GM23338 (cell line): ENCODE measurements around the gene ZNF214. TPM values are rescaled to one million over a fixed set of nuclear protein-coding genes. Genes with fewer than 3 reads are reported as not detected.

Source experiments
- ATAC-seq: fragments of 200-7000 bp; cut with Tn5 transposase; 3 replicates; pipeline ENCODE4 v1.9.1; 2020
- DNase-seq: peaks from one replicate; pipeline ENCODE4 v3.0.0-alpha.2; 2015; ENCODE audit warnings: low spot score
- H2AFZ ChIP-seq: fragments of 200-600 bp; sonication (generic); 2 replicates; pipeline ENCODE4 v1.8.0; 2016; ENCODE audit warnings: antibody characterized with exemption, mild to moderate bottlenecking, moderate library complexity
- H3F3A ChIP-seq: fragments of 200-600 bp; sonication (generic); replicated peaks from 2 replicates; pipeline ENCODE4 v1.8.0; 2017; ENCODE audit warnings: antibody characterized with exemption, mixed run types, low read depth
- H3K27ac ChIP-seq: fragments of 200-600 bp; sonication (generic); 2 replicates; pipeline ENCODE4 v1.6.1; 2016; ENCODE audit warnings: low read depth
- H3K27me3 ChIP-seq: fragments of 200-600 bp; sonication (generic); 2 replicates; pipeline ENCODE4 v1.8.0; 2016; ENCODE audit warnings: mild to moderate bottlenecking, mixed run types, moderate library complexity; ENCODE audit not compliant: insufficient read depth
- H3K36me3 ChIP-seq: fragments of 200-600 bp; sonication (generic); 2 replicates; pipeline ENCODE4 v1.8.0; 2016; ENCODE audit warnings: mild to moderate bottlenecking; ENCODE audit not compliant: insufficient read depth
- H3K4me1 ChIP-seq: fragments of 200-600 bp; sonication (generic); 2 replicates; pipeline ENCODE4 v1.8.0; 2016; ENCODE audit warnings: mild to moderate bottlenecking, moderate library complexity; ENCODE audit not compliant: insufficient read depth
- H3K4me2 ChIP-seq: fragments of 200-600 bp; sonication (generic); 2 replicates; pipeline ENCODE4 v1.7.1; 2017; ENCODE audit warnings: mixed run types
- H3K4me3 ChIP-seq: fragments of 200-600 bp; sonication (generic); 2 replicates; pipeline ENCODE4 v1.6.1; 2016; ENCODE audit warnings: mixed run types
- H3K79me2 ChIP-seq: fragments of 200-600 bp; sonication (generic); replicated peaks from 2 replicates; pipeline ENCODE4 v1.8.0; 2017; ENCODE audit warnings: mild to moderate bottlenecking; ENCODE audit not compliant: insufficient read depth
- H3K9me2 ChIP-seq: fragments of 200-600 bp; sonication (generic); 2 replicates; pipeline ENCODE4 v1.8.0; 2017; ENCODE audit not compliant: insufficient read depth
- H4K20me1 ChIP-seq: fragments of 200-600 bp; sonication (generic); replicated peaks from 2 replicates; pipeline ENCODE4 v1.8.0; 2017; ENCODE audit warnings: mild to moderate bottlenecking; ENCODE audit not compliant: insufficient read depth
- H3K27ac Mint-ChIP-seq: 2 replicates; pipeline ENCODE4 v1.8.0; 2020; ENCODE audit warnings: inconsistent platforms, mild to moderate bottlenecking, moderate library complexity, mixed read lengths
- H3K27me3 Mint-ChIP-seq: 3 replicates; pipeline ENCODE4 v1.8.0; 2022; ENCODE audit warnings: low read depth, mild to moderate bottlenecking, moderate library complexity, mixed read lengths, inconsistent platforms; ENCODE audit not compliant: insufficient read depth, poor library complexity
- H3K36me3 Mint-ChIP-seq: 3 replicates; pipeline ENCODE4 v1.8.0; 2021; ENCODE audit warnings: low read depth, mild to moderate bottlenecking, inconsistent platforms, moderate library complexity, mixed read lengths
- H3K4me1 Mint-ChIP-seq: 3 replicates; pipeline ENCODE4 v1.8.0; 2020; ENCODE audit warnings: mild to moderate bottlenecking, inconsistent platforms, mixed read lengths
- H3K4me3 Mint-ChIP-seq: 3 replicates; pipeline ENCODE4 v1.8.0; 2021; ENCODE audit warnings: moderate library complexity, mild to moderate bottlenecking, inconsistent platforms, mixed read lengths
- H3K9me3 Mint-ChIP-seq: 3 replicates; pipeline ENCODE4 v1.8.0; 2020; ENCODE audit warnings: moderate library complexity, mild to moderate bottlenecking, inconsistent platforms, mixed read lengths
- ETS1 ChIP-seq: IDR thresholded peaks from 2 replicates; pipeline ENCODE4 v1.6.1; 2016; ENCODE audit warnings: antibody characterized with exemption
- JUNB ChIP-seq: IDR thresholded peaks from one replicate; pipeline ENCODE4 v1.6.1; 2016; ENCODE audit warnings: antibody characterized with exemption; ENCODE audit not compliant: unreplicated experiment
- ZNF114 ChIP-seq: fragments of 250-450 bp; sonication (Bioruptor Pico); IDR thresholded peaks from 2 replicates; pipeline ENCODE4 v1.5.0; 2020; ENCODE audit warnings: mild to moderate bottlenecking, moderate library complexity
- ZNF462 ChIP-seq: fragments of 250-450 bp; sonication (Bioruptor Pico); IDR thresholded peaks from 2 replicates; pipeline ENCODE4 v1.5.0; 2020; ENCODE audit warnings: mild to moderate bottlenecking, moderate library complexity
- polyA plus RNA-seq: library from polyadenylated mRNA; unstranded; fragments of >200 nt; fragmentation: Nextera tagmentation; extraction: Ambion mirVana; gene quantifications from 2 replicates; pipeline ENCODE4 v1.2.1, GENCODE V29; 2016
- total RNA-seq: library from RNA; depleted of rRNA; stranded (reverse); fragments of >200 nt; shearing (Covaris generic); gene quantifications from 2 replicates; pipeline ENCODE4 v1.2.3, GENCODE V29; 2014

Gene ZNF214
- total and polyA plus RNA-seq, 2 experiments from 2014 or later, result 2.4 to 4.3 TPM

- no peaks in the 10 kb centered on the region for H3K9me3 Mint-ChIP-seq
Measured at GRCh38 chr11:7031471-7031871, 11.3 kb upstream of the ZNF214 start.

More at GRCh38 chr11:7031471-7031871, 11.3 kb upstream of the ZNF214 start:
- DNase-seq, result no peak
- Histone ChIP-seq H4K20me1 (no peaks in the 10 kb centered on the region), H3K4me3 (no peak overlapping the region), H3K27ac (no peak overlapping the region), H3K27me3 (no peaks in the 10 kb centered on the region), H3K79me2 (no peaks in the 10 kb centered on the region), H2AFZ (peak overlapping the region; percentile 56; the same call in 1 of the 2 replicates), H3F3A (no peaks in the 10 kb centered on the region), H3K4me2 (no peak overlapping the region), H3K4me1 (no peaks in the 10 kb centered on the region), H3K36me3 (no peaks in the 10 kb centered on the region), H3K9me2 (no peaks in the 10 kb centered on the region)
- Mint-ChIP-seq H3K4me1 (no peaks in the 10 kb centered on the region), H3K27ac (no peak overlapping the region), H3K36me3 (no peaks in the 10 kb centered on the region), H3K27me3 (no peaks in the 10 kb centered on the region), H3K4me3 (no peak overlapping the region)
- no peak; the same call in 2 of the 3 replicates for ATAC-seq
- no peak for TF ChIP-seq ZNF462 (CRISPR knock-in tag)
- TF ChIP-seq ETS1, result no peak
- TF ChIP-seq JUNB, result no peak
- no peak for TF ChIP-seq ZNF114 (CRISPR knock-in tag)
